ENCODE measurements around the gene RELN. TPM values are rescaled to one million over a fixed set of nuclear protein-coding genes. Genes with fewer than 3 reads are reported as not detected.

Gene RELN
- total RNA-seq, 1 experiment from 2014 or later, result 0.10 TPM

GRCh38 chr7:103525937-103526336, 463.5 kb downstream of the RELN start:
- no TSS peak for BruUV-seq (replicated peaks)
- ATAC-seq, result no peak
- in situ Hi-C loops (cut with HindIII; ENCODE audit: low pct_unique_long_range_greater_than_20kb, low sequenced_read_pairs) (no loop called here), intact Hi-C loops (cut with micrococcal nuclease; ENCODE audit: unreplicated experiment) (no loop called here)
- Histone ChIP-seq H3K27ac (ENCODE audit: low read length) (no peak overlapping the region), H3K27me3 (ENCODE audit: control insufficient read depth, insufficient read depth, low read length) (peaks cover 12% of the 10 kb centered on the region), H3K9me3 (ENCODE audit: control insufficient read depth, insufficient read depth, low read depth, low read length) (no peaks in the 10 kb centered on the region), H3K36me3 (ENCODE audit: control insufficient read depth, insufficient read depth, low read length) (no peaks in the 10 kb centered on the region), H3K4me3 (ENCODE audit: low read depth in 2 of 2, low read length in 2 of 2) (no peak overlapping the region), H3K4me1 (ENCODE audit: control insufficient read depth, insufficient read depth, low read length) (no peaks in the 10 kb centered on the region)
- no peak for TF ChIP-seq POLR2AphosphoS5 (IDR thresholded peaks at IDR 0.05; ENCODE audit: low read depth, low read length)
- TF ChIP-seq SIN3A (IDR thresholded peaks at IDR 0.05; ENCODE audit: borderline replicate concordance, insufficient read depth, low read depth, low read length), result no peak
- no peak for TF ChIP-seq TCF7L2 (IDR thresholded peaks at IDR 0.05; ENCODE audit: low read depth, low read length)
- no peak for TF ChIP-seq REST (IDR thresholded peaks at IDR 0.05; ENCODE audit: insufficient read depth in 1 of 2, low read depth in 2 of 2, low read length in 1 of 2)
- no peak for TF ChIP-seq CTCF (IDR thresholded peaks at IDR 0.05)
- ChIA-PET POLR2A (no interaction called here), CTCF (no interaction called here)
- no peak for DNase-seq (ENCODE audit: low read depth, low spot score)

- POLR2A ChIA-PET, result no interaction called here
- H3K4me1 ChIP-seq (ENCODE audit: control insufficient read depth, insufficient read depth, low read length), result no peaks in the 10 kb centered on the region
- in situ Hi-C loops (cut with HindIII; ENCODE audit: low pct_unique_long_range_greater_than_20kb, low sequenced_read_pairs) (no loop called here), intact Hi-C loops (cut with micrococcal nuclease; ENCODE audit: unreplicated experiment) (no loop called here)
- H3K36me3 ChIP-seq (ENCODE audit: control insufficient read depth, insufficient read depth, low read length), result no peaks in the 10 kb centered on the region
- H3K27me3 ChIP-seq (ENCODE audit: control insufficient read depth, insufficient read depth, low read length), result peaks cover 12% of the 10 kb centered on the region
- no TSS peak for BruUV-seq (replicated peaks)
- DNase-seq (ENCODE audit: low read depth, low spot score), result no peak
- ATAC-seq, result peak; percentile 86
- H3K4me3 ChIP-seq (ENCODE audit: low read depth in 2 of 2, low read length in 2 of 2), result no peak overlapping the region
- H3K9me3 ChIP-seq (ENCODE audit: control insufficient read depth, insufficient read depth, low read depth, low read length), result no peaks in the 10 kb centered on the region
- CTCF ChIA-PET, result interaction anchor here (0.8 kb wide), 1 partner anchor 13 kb away, joined by 3 read pairs; no protein-coding TSS in a partner anchor
- H3K27ac ChIP-seq (ENCODE audit: low read length), result no peak overlapping the region
- no peak for TF ChIP-seq REST (IDR thresholded peaks at IDR 0.05; ENCODE audit: insufficient read depth in 1 of 2, low read depth in 2 of 2, low read length in 1 of 2)
- TF ChIP-seq CTCF (IDR thresholded peaks at IDR 0.05), result peak; percentile 42; the same call in 1 of the 2 replicates
These were observed 465.2 kb downstream of the RELN start for GRCh38 chr7:103524042-103524907.

Measured in Panc1 (cell line).